ENCODE results near the gene RPAP2.

RPAP2 gene

DNA sequence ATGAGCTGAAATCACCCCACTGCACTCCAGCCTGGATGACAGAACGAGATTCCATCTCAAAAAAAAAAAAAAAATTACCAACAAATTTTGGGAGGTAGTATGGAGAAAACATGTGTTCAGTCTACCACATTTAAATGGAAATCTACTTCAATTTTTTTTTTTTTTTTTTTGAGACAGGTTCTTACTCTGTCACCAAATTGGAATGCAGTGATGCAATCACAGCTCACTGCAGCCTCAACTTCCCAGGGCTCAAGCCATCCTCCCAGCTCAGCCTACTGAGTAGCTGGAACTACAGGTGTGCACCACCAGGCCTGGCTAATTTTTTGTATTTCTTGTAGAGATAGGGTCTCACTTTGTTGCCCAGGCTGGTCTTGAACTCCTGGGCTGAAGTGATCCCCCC is 105.8 kb downstream of the RPAP2 start:
- Histone ChIP-seq H2BK12ac (ENCODE audit: low read length) (no peak overlapping the region), H2BK5ac (ENCODE audit: low read length) (no peak overlapping the region), H4K8ac (ENCODE audit: low read depth, low read length) (no peak overlapping the region), H2AFZ (ENCODE audit: low read length) (no peak overlapping the region), H3K14ac (ENCODE audit: low read length) (no peak overlapping the region), H4K91ac (ENCODE audit: low read depth, low read length, poor library complexity) (no peak overlapping the region), H3K18ac (ENCODE audit: low read length) (no peak overlapping the region), H3K4ac (ENCODE audit: low read length) (no peak overlapping the region), H2AK5ac (ENCODE audit: low read depth, low read length) (no peak overlapping the region), H2BK15ac (ENCODE audit: low read length) (no peak overlapping the region), H3K9me3 (replicated peaks in 1 of 2; ENCODE audit: control insufficient read depth in 2 of 2, insufficient read depth in 1 of 2, low read depth in 1 of 2, low read length in 2 of 2) (peaks cover 7 to 15% of the 10 kb centered on the region in 2 donors), H3K79me1 (ENCODE audit: low read depth, low read length) (no peaks in the 10 kb centered on the region), H3K27ac (replicated peaks; ENCODE audit: low read length) (no peak overlapping the region), H3K23ac (ENCODE audit: low read depth, low read length, poor library complexity) (no peak overlapping the region), H3K4me3 (ENCODE audit: low read length in 2 of 2) (no peak overlapping the region), H3K36me3 (replicated peaks in 1 of 2; ENCODE audit: control insufficient read depth in 2 of 2, insufficient read depth in 2 of 2, low read length in 2 of 2) (no peaks in the 10 kb centered on the region), H3K4me1 (ENCODE audit: control insufficient read depth in 2 of 2, insufficient read depth in 1 of 2, low read depth in 1 of 2, low read length in 2 of 2) (no peaks in the 10 kb centered on the region), H3K4me2 (ENCODE audit: insufficient read depth, low read length, poor library complexity, severe bottlenecking) (no peak overlapping the region), H3K27me3 (ENCODE audit: control insufficient read depth in 3 of 3, insufficient read depth in 3 of 3, low read depth in 1 of 3, low read length in 3 of 3) (no peaks in the 10 kb centered on the region), H3K9ac (ENCODE audit: low read depth, low read length, poor library complexity) (no peak overlapping the region), H2BK120ac (ENCODE audit: low read depth, low read length) (no peak overlapping the region)
- WGBS, 2 donors (ENCODE audit: extremely low coverage in 2 of 2, insufficient read length in 2 of 2, insufficient replicate concordance in 1 of 2): no CpG with 5 or more reads among the region's 1 CpG
- DNase-seq (ENCODE audit: low spot score): no peak

DNA sequence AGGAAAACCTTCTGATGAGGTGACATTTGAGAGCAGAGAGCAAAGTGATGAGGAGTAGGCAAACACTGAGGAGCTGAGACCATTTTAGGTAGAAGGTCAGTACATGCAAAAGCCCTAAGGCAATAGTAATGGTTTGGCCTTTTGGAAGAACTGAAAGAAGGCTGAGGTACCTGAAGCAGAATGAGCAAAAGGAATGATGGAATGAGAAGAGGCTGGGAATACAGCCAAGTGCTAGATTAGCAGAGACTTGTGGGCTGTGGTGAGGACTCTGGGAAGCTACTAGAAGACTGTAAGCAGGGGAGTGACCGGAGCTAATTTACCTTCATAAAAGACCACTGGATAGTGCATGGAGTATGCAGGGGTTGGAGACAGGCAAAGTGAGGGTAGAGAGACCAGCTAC is 110.0 kb downstream of the RPAP2 start:
- H3K4me2 ChIP-seq (ENCODE audit: insufficient read depth, low read length, poor library complexity, severe bottlenecking): no peak overlapping the region
- no peak overlapping the region for H3K23ac ChIP-seq (ENCODE audit: low read depth, low read length, poor library complexity)
- H2BK15ac ChIP-seq (ENCODE audit: low read length): no peak overlapping the region
- H3K36me3 ChIP-seq (replicated peaks in 1 of 2; ENCODE audit: control insufficient read depth in 2 of 2, insufficient read depth in 2 of 2, low read length in 2 of 2): no peaks in the 10 kb centered on the region
- H4K8ac ChIP-seq (ENCODE audit: low read depth, low read length): no peak overlapping the region
- no peak overlapping the region for H3K4me3 ChIP-seq (ENCODE audit: low read length in 2 of 2)
- no CpG with 5 or more reads among the region's 1 CpG for WGBS, 2 donors (ENCODE audit: extremely low coverage in 2 of 2, insufficient read length in 2 of 2, insufficient replicate concordance in 1 of 2)
- H3K27me3 ChIP-seq (ENCODE audit: control insufficient read depth in 3 of 3, insufficient read depth in 3 of 3, low read depth in 1 of 3, low read length in 3 of 3): no peaks in the 10 kb centered on the region
- H3K9ac ChIP-seq (ENCODE audit: low read depth, low read length, poor library complexity): no peak overlapping the region
- no peak for DNase-seq (ENCODE audit: low spot score)
- H3K14ac ChIP-seq (ENCODE audit: low read length): no peak overlapping the region
- H3K9me3 ChIP-seq (replicated peaks in 1 of 2; ENCODE audit: control insufficient read depth in 2 of 2, insufficient read depth in 1 of 2, low read depth in 1 of 2, low read length in 2 of 2): peaks cover 0 to 2% of the 10 kb centered on the region in 2 donors
- H2BK120ac ChIP-seq (ENCODE audit: low read depth, low read length): no peak overlapping the region
- no peak overlapping the region for H4K91ac ChIP-seq (ENCODE audit: low read depth, low read length, poor library complexity)
- no peak overlapping the region for H3K4ac ChIP-seq (ENCODE audit: low read length)
- no peak overlapping the region for H3K27ac ChIP-seq (replicated peaks; ENCODE audit: low read length)
- no peak overlapping the region for H2AFZ ChIP-seq (ENCODE audit: low read length)
- H3K18ac ChIP-seq (ENCODE audit: low read length): no peak overlapping the region
- no peak overlapping the region for H2BK12ac ChIP-seq (ENCODE audit: low read length)
- H2BK5ac ChIP-seq (ENCODE audit: low read length): no peak overlapping the region
- H3K4me1 ChIP-seq (ENCODE audit: control insufficient read depth in 2 of 2, insufficient read depth in 1 of 2, low read depth in 1 of 2, low read length in 2 of 2): no peaks in the 10 kb centered on the region
- no peak overlapping the region for H2AK5ac ChIP-seq (ENCODE audit: low read depth, low read length)
- H3K79me1 ChIP-seq (ENCODE audit: low read depth, low read length): no peaks in the 10 kb centered on the region

DNA sequence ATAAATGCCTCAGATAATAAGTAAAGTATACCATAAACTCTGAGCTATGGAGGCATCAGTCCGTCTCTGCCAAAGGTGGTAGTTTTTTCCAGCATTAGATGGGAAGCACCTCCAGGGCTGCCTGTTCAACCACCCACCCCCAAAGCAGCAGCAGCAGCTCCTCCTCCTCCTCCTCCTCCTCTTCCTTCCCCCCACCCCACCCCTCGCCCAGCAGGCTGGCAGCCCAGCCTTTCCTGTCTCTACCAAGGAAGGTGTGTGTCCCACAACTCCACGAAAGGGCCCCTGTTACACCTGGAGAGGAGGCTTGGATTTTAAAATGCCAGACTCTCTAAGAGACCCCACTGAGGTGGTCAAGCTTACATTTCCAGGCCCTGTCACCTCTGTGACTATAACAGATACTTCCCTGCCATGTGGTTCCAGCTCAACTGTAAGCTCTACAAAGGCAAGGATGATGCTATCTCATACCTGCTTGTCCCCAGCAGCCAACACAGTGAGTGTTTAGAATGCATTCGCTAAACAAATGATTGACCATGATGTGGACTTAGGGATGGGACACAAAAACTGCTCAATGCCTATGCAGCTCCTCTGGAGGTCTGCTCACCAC is 111.2 kb downstream of the RPAP2 start:
- no peak for DNase-seq (ENCODE audit: low spot score)
- H3K27me3 ChIP-seq (ENCODE audit: control insufficient read depth in 3 of 3, insufficient read depth in 3 of 3, low read depth in 1 of 3, low read length in 3 of 3): no peaks in the 10 kb centered on the region
- no peak overlapping the region for H2BK120ac ChIP-seq (ENCODE audit: low read depth, low read length)
- no peak overlapping the region for H4K91ac ChIP-seq (ENCODE audit: low read depth, low read length, poor library complexity)
- no peak overlapping the region for H2AK5ac ChIP-seq (ENCODE audit: low read depth, low read length)
- H3K4me3 ChIP-seq (ENCODE audit: low read length in 2 of 2): no peak overlapping the region
- no peak overlapping the region for H2BK12ac ChIP-seq (ENCODE audit: low read length)
- no peak overlapping the region for H3K4me2 ChIP-seq (ENCODE audit: insufficient read depth, low read length, poor library complexity, severe bottlenecking)
- H3K4me1 ChIP-seq (ENCODE audit: control insufficient read depth in 2 of 2, insufficient read depth in 1 of 2, low read depth in 1 of 2, low read length in 2 of 2): no peaks in the 10 kb centered on the region
- H3K4ac ChIP-seq (ENCODE audit: low read length): no peak overlapping the region
- H3K9me3 ChIP-seq (replicated peaks in 1 of 2; ENCODE audit: control insufficient read depth in 2 of 2, insufficient read depth in 1 of 2, low read depth in 1 of 2, low read length in 2 of 2): no peaks in the 10 kb centered on the region
- no peak overlapping the region for H3K27ac ChIP-seq (replicated peaks; ENCODE audit: low read length)
- H4K8ac ChIP-seq (ENCODE audit: low read depth, low read length): no peak overlapping the region
- H3K79me1 ChIP-seq (ENCODE audit: low read depth, low read length): no peaks in the 10 kb centered on the region
- H2BK5ac ChIP-seq (ENCODE audit: low read length): no peak overlapping the region
- H2BK15ac ChIP-seq (ENCODE audit: low read length): no peak overlapping the region
- no peak overlapping the region for H3K9ac ChIP-seq (ENCODE audit: low read depth, low read length, poor library complexity)
- H3K36me3 ChIP-seq (replicated peaks in 1 of 2; ENCODE audit: control insufficient read depth in 2 of 2, insufficient read depth in 2 of 2, low read length in 2 of 2): no peaks in the 10 kb centered on the region
- no CpG with 5 or more reads among the region's 4 CpGs for WGBS, 2 donors (ENCODE audit: extremely low coverage in 2 of 2, insufficient read length in 2 of 2, insufficient replicate concordance in 1 of 2)
- H3K14ac ChIP-seq (ENCODE audit: low read length): no peak overlapping the region
- H3K18ac ChIP-seq (ENCODE audit: low read length): no peak overlapping the region
- no peak overlapping the region for H2AFZ ChIP-seq (ENCODE audit: low read length)
- no peak overlapping the region for H3K23ac ChIP-seq (ENCODE audit: low read depth, low read length, poor library complexity)

DNA sequence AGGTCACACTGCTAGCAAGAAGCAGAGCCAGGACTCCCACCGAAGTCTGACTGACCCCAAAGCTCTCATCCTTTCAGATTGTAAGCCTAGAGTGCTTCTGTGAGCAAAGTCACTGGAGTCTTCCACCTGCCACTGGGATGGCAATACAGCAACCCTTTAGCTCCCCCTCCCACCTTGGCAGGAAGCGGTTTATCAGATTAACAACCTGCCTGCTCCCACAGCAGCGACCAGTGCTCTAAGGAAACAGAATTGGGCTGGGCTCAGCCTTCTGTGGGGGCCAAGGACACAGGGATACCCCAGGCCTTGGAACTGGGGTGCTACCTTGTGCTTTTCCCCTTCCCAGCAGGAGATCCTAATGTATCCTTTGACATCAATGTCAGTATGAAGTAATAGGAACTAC is 111.8 kb downstream of the RPAP2 start:
- H3K9me3 ChIP-seq (replicated peaks in 1 of 2; ENCODE audit: control insufficient read depth in 2 of 2, insufficient read depth in 1 of 2, low read depth in 1 of 2, low read length in 2 of 2): no peaks in the 10 kb centered on the region
- H3K36me3 ChIP-seq (replicated peaks in 1 of 2; ENCODE audit: control insufficient read depth in 2 of 2, insufficient read depth in 2 of 2, low read length in 2 of 2): no peaks in the 10 kb centered on the region
- no peak overlapping the region for H3K9ac ChIP-seq (ENCODE audit: low read depth, low read length, poor library complexity)
- no peaks in the 10 kb centered on the region for H3K27me3 ChIP-seq (ENCODE audit: control insufficient read depth in 3 of 3, insufficient read depth in 3 of 3, low read depth in 1 of 3, low read length in 3 of 3)
- H3K14ac ChIP-seq (ENCODE audit: low read length): no peak overlapping the region
- no peaks in the 10 kb centered on the region for H3K4me1 ChIP-seq (ENCODE audit: control insufficient read depth in 2 of 2, insufficient read depth in 1 of 2, low read depth in 1 of 2, low read length in 2 of 2)
- H3K4me3 ChIP-seq (ENCODE audit: low read length in 2 of 2): no peak overlapping the region
- H3K4ac ChIP-seq (ENCODE audit: low read length): no peak overlapping the region
- H2BK15ac ChIP-seq (ENCODE audit: low read length): no peak overlapping the region
- H3K4me2 ChIP-seq (ENCODE audit: insufficient read depth, low read length, poor library complexity, severe bottlenecking): no peak overlapping the region
- H2BK120ac ChIP-seq (ENCODE audit: low read depth, low read length): no peak overlapping the region
- no peak overlapping the region for H2AK5ac ChIP-seq (ENCODE audit: low read depth, low read length)
- H2AFZ ChIP-seq (ENCODE audit: low read length): no peak overlapping the region
- no peak overlapping the region for H2BK5ac ChIP-seq (ENCODE audit: low read length)
- H3K79me1 ChIP-seq (ENCODE audit: low read depth, low read length): no peaks in the 10 kb centered on the region
- H4K91ac ChIP-seq (ENCODE audit: low read depth, low read length, poor library complexity): no peak overlapping the region
- H2BK12ac ChIP-seq (ENCODE audit: low read length): no peak overlapping the region
- no peak overlapping the region for H4K8ac ChIP-seq (ENCODE audit: low read depth, low read length)
- H3K27ac ChIP-seq (replicated peaks; ENCODE audit: low read length): no peak overlapping the region
- WGBS, 2 donors (ENCODE audit: extremely low coverage in 2 of 2, insufficient read length in 2 of 2, insufficient replicate concordance in 1 of 2): no CpG with 5 or more reads among the region's 3 CpGs
- no peak for DNase-seq (ENCODE audit: low spot score)
- no peak overlapping the region for H3K23ac ChIP-seq (ENCODE audit: low read depth, low read length, poor library complexity)
- no peak overlapping the region for H3K18ac ChIP-seq (ENCODE audit: low read length)

Measured in neuronal stem cell (in vitro differentiated cells).